Umbilical cord (tissue), 2 donors: ENCODE results near the gene MBNL2. TPM values are rescaled to one million over a fixed set of nuclear protein-coding genes. Genes with fewer than 3 reads are reported as not detected.

Experiments used
- DNase-seq: peaks from one replicate; pipeline ENCODE4 v3.0.0-alpha.2; 2015; ENCODE audit warnings: low spot score
- total RNA-seq: library from RNA; depleted of rRNA; stranded (reverse); fragments of >200 nt; gene quantifications from one replicate; pipeline ENCODE4 v1.2.3, GENCODE V29; 2014; ENCODE audit warnings: low replicate concordance; ENCODE audit not compliant: insufficient read depth

MBNL2 gene
- total RNA-seq, 1 donor from 2014 or later = 119 TPM

GRCh38 chr13:97440598-97441170 is 218.6 kb downstream of the MBNL2 start:
- no peak for DNase-seq

- DNase-seq = no peak
Observed at GRCh38 chr13:97441368-97441767, 219.2 kb downstream of the MBNL2 start.

Other genes with a start within 250 kb of the MBNL2 start
- gene OXGR1, start 227.9 kb upstream of the MBNL2 start, total RNA-seq = 1.9 TPM
- 80.9 TPM for gene RAP2A, start 211.8 kb downstream of the MBNL2 start, total RNA-seq